Large intestine (tissue), 3 donors: ENCODE data around the gene ANKRD11. TPM values are rescaled to one million over a fixed set of nuclear protein-coding genes. Genes with fewer than 3 reads are reported as not detected.

Experiments used
- DNase-seq, 2 donors: peaks; one replicate each; pipeline versions ENCODE4 v3.0.0 to v3.0.0-alpha.2; 2013
- H3K27ac ChIP-seq: one replicate; pipeline ENCODE4 v1.5.1; 2013; ENCODE audit warnings: low read length
- H3K27me3 ChIP-seq: 2 replicates; pipeline ENCODE4 v1.6.1; 2013; ENCODE audit warnings: low read length; ENCODE audit not compliant: control insufficient read depth, insufficient read depth
- H3K36me3 ChIP-seq: 2 replicates; pipeline ENCODE4 v1.6.1; 2013; ENCODE audit warnings: low read length; ENCODE audit not compliant: control insufficient read depth, insufficient read depth
- H3K4me1 ChIP-seq: one replicate; pipeline ENCODE4 v1.6.1; 2013; ENCODE audit warnings: low read length; ENCODE audit not compliant: control insufficient read depth, insufficient read depth
- H3K4me3 ChIP-seq: one replicate; pipeline ENCODE4 v1.5.1; 2013; ENCODE audit warnings: low read length
- H3K9me3 ChIP-seq: one replicate; pipeline ENCODE4 v1.6.1; 2013; ENCODE audit warnings: mild to moderate bottlenecking, low read depth, low read length, moderate library complexity; ENCODE audit not compliant: control insufficient read depth
- WGBS: methylation state at CpG from one replicate; pipeline ENCODE4 v1.1.5; 2013; ENCODE audit warnings: low lambda C conversion rate; ENCODE audit not compliant: insufficient coverage; 5-methylcytosine and 5-hydroxymethylcytosine counted together
- polyA plus RNA-seq: library from polyadenylated mRNA; unstranded; fragments of 120-200 nt; gene quantifications from one replicate; pipeline ENCODE4 v1.2.1, GENCODE V29; 2013

The ANKRD11 gene
- polyA plus RNA-seq, 1 donor = 83.9 TPM

DNA sequence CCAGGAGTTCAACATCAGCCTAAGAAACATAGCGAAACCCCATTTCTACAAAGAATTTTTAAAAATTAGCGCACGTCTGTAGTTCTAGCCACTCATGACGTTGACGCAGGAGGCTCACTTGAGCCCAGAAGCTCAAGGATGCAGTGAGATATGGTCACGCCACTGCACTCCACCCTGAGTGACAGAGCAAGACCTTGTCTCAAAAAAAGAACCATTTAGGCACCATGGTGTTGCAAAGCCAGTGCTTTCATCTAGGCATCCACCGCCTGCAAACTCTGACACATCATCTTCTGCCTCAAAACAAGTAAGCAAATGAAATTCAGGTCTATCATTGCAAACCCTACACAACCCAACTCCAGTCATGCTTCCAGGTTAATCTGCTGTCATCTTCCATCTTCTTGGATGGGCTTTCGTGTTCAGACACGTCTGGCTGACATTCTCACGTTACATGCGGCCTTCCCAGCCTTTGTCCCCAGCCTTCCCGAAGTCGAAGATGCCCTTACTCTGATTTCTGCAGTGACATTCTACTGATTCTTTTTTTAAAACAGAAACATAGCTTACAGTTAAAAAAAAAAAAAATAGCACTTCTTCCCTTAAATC, 8.9 kb downstream of the ANKRD11 start:
- H3K9me3 ChIP-seq = no peaks in the 10 kb centered on the region
- H3K36me3 ChIP-seq = no peaks in the 10 kb centered on the region
- H3K27me3 ChIP-seq = no peaks in the 10 kb centered on the region
- H3K4me1 ChIP-seq = peaks cover 39% of the 10 kb centered on the region
- H3K4me3 ChIP-seq = no peak overlapping the region
- WGBS = 90% methylated on average over 4 of the region's 13 CpGs
- peak overlapping the region; percentile 70 for H3K27ac ChIP-seq
- no peak for DNase-seq

- no peaks in the 10 kb centered on the region for H3K27me3 ChIP-seq
- H3K9me3 ChIP-seq = no peaks in the 10 kb centered on the region
- DNase-seq = no peak
- peaks cover 34% of the 10 kb centered on the region for H3K4me1 ChIP-seq
- no peak overlapping the region for H3K27ac ChIP-seq
- 83% methylated on average over 1 of the region's 14 CpGs for WGBS
- no peak overlapping the region for H3K4me3 ChIP-seq
- no peaks in the 10 kb centered on the region for H3K36me3 ChIP-seq
Measured at GRCh38 chr16:89478576-89479221, 11.7 kb downstream of the ANKRD11 start.

DNA sequence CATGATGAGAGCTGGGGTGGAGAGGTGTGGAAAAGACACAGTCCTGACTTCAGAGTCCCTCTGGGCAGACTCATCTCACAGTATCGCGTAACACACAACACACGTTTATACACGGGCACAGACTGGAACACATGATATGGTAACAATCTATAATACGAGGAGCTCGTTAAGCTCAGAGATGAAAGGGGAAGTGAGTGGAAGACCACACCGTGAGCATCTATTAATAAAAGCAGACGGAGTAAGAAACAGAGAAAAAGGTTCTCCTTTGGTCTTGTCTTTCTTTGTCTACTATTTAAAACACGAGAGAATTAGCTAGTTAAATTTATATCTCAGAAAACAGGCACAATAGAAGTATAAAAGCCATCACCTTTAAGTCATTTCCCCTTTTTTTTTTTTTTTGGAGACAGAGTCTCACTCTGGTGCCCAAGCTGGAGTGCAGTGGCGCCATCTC, 13.5 kb downstream of the ANKRD11 start:
- no peak for DNase-seq
- H3K9me3 ChIP-seq = no peaks in the 10 kb centered on the region
- 100% methylated on average over 5 of the region's 10 CpGs for WGBS
- H3K27ac ChIP-seq = no peak overlapping the region
- H3K27me3 ChIP-seq = no peaks in the 10 kb centered on the region
- no peaks in the 10 kb centered on the region for H3K36me3 ChIP-seq
- no peak overlapping the region for H3K4me3 ChIP-seq
- peaks cover 32% of the 10 kb centered on the region for H3K4me1 ChIP-seq

GRCh38 chr16:89476379-89476778, 14.0 kb downstream of the ANKRD11 start:
- no peak for DNase-seq
- Histone ChIP-seq H3K4me3 (no peak overlapping the region), H3K27ac (no peak overlapping the region), H3K4me1 (peaks cover 34% of the 10 kb centered on the region), H3K36me3 (no peaks in the 10 kb centered on the region), H3K27me3 (no peaks in the 10 kb centered on the region), H3K9me3 (no peaks in the 10 kb centered on the region)
- no CpG with 5 or more reads among the region's 5 CpGs for WGBS

- Histone ChIP-seq H3K27ac (no peak overlapping the region), H3K36me3 (no peaks in the 10 kb centered on the region), H3K4me1 (peaks cover 42% of the 10 kb centered on the region), H3K9me3 (no peaks in the 10 kb centered on the region), H3K4me3 (no peak overlapping the region), H3K27me3 (no peaks in the 10 kb centered on the region)
- DNase-seq = no peak
- WGBS = no CpG with 5 or more reads among the region's 5 CpGs
Measured at GRCh38 chr16:89475144-89475543, 15.2 kb downstream of the ANKRD11 start.

GRCh38 chr16:89473791-89474414, 16.5 kb downstream of the ANKRD11 start:
- Histone ChIP-seq H3K36me3 (no peaks in the 10 kb centered on the region), H3K27me3 (no peaks in the 10 kb centered on the region), H3K4me1 (peaks cover 43% of the 10 kb centered on the region), H3K27ac (peak overlapping the region; percentile 83), H3K9me3 (no peaks in the 10 kb centered on the region), H3K4me3 (no peak overlapping the region)
- DNase-seq = peak; percentile 62 to 65
- WGBS = 100% methylated on average over 1 of the region's 9 CpGs

- no peak for DNase-seq
- Histone ChIP-seq H3K4me3 (no peak overlapping the region), H3K4me1 (peaks cover 43% of the 10 kb centered on the region), H3K9me3 (no peaks in the 10 kb centered on the region), H3K36me3 (no peaks in the 10 kb centered on the region), H3K27me3 (no peaks in the 10 kb centered on the region), H3K27ac (peak overlapping the region; percentile 83)
- WGBS = no CpG with 5 or more reads among the region's 7 CpGs
Measured at GRCh38 chr16:89473136-89473712, 17.1 kb downstream of the ANKRD11 start.

GRCh38 chr16:89472711-89473075, 17.7 kb downstream of the ANKRD11 start:
- H3K27me3 ChIP-seq = no peaks in the 10 kb centered on the region
- no peaks in the 10 kb centered on the region for H3K9me3 ChIP-seq
- H3K36me3 ChIP-seq = no peaks in the 10 kb centered on the region
- peaks cover 43% of the 10 kb centered on the region for H3K4me1 ChIP-seq
- WGBS = no CpG with 5 or more reads among the region's 2 CpGs
- peak overlapping the region; percentile 83 for H3K27ac ChIP-seq
- no peak overlapping the region for H3K4me3 ChIP-seq
- peak; percentile 89 to 92 for DNase-seq

GRCh38 chr16:89467382-89467781, 23.0 kb downstream of the ANKRD11 start:
- Histone ChIP-seq H3K9me3 (peaks cover 4% of the 10 kb centered on the region), H3K27ac (no peak overlapping the region), H3K4me1 (peaks cover 17% of the 10 kb centered on the region), H3K36me3 (no peaks in the 10 kb centered on the region), H3K27me3 (no peaks in the 10 kb centered on the region), H3K4me3 (no peak overlapping the region)
- DNase-seq = no peak
- 100% methylated on average over 1 of the region's 7 CpGs for WGBS

GRCh38 chr16:89466920-89467319, 23.4 kb downstream of the ANKRD11 start:
- Histone ChIP-seq H3K27ac (no peak overlapping the region), H3K9me3 (peaks cover 8% of the 10 kb centered on the region), H3K4me1 (peaks cover 13% of the 10 kb centered on the region), H3K4me3 (no peak overlapping the region), H3K36me3 (no peaks in the 10 kb centered on the region), H3K27me3 (no peaks in the 10 kb centered on the region)
- WGBS = no CpG with 5 or more reads among the region's 5 CpGs
- no peak for DNase-seq
